Measurements from ENCODE around the gene SMIM3. TPM values are rescaled to one million over a fixed set of nuclear protein-coding genes. Genes with fewer than 3 reads are reported as not detected.
A peak's percentile ranks its signal among the peaks of the same experiment; 100 is the strongest.

Gene SMIM3
- total RNA-seq, 1 donor from 2014 or later: 13.0 TPM

DNA sequence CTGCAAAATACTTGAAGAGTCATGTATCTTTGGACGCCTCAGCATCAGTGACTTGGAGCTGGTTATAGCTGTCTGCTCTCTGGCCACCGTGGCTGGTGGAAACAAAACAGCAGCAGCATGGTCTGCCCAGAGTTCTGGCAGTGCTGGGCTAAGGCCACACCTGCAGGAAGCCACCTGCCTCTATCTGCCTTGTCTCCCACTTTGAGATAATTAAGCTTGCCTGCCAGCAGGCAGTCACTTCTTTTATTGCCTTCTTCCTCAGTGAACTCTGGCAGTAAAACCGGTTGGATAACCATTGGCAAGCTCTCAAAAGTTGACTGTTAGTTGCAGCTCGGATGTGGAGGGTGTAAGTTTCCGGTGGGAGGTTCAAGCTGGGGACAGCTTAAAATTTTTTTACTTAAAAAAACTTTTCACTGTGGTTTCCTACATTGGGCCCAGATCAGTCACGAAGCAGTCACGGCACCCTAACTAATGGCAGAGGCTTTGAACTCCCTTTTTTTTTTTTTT, 4.9 kb downstream of the SMIM3 start:
- no peak for DNase-seq (ENCODE audit: low spot score)
- peaks cover 3% of the 10 kb centered on the region for H3K36me3 Mint-ChIP-seq (ENCODE audit: low read depth)
- peaks cover 54% of the 10 kb centered on the region for H3K4me1 Mint-ChIP-seq (ENCODE audit: low read depth)
- H3K27ac Mint-ChIP-seq (ENCODE audit: unreplicated experiment): peak overlapping the region; percentile 63
- H3K9me3 Mint-ChIP-seq (ENCODE audit: low read depth): peaks cover 3% of the 10 kb centered on the region
- H3K27me3 Mint-ChIP-seq (ENCODE audit: low read depth): no peaks in the 10 kb centered on the region
- TF ChIP-seq CTCF (IDR thresholded peaks at IDR 0.05): no peak
- peak overlapping the region; percentile 31 for H3K4me3 Mint-ChIP-seq (ENCODE audit: unreplicated experiment)

DNA sequence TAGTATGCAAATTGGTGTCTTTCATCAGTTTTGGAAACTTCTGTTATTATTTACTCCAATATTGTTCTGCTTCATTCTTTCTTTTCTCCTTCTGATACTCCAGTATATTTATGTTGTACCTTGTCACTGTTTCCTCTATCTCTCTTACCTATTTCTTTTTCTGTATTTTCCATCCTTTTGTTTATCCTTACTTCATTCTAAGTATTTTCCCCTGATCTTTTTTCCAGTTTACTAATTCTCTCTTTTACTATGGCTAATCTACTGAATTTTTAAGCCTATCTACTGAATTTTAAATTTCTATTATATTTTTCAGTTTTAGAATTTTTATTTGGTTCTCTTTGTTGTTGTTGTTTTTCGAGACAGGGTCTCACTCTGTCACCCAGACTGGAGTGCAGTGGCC, 7.4 kb downstream of the SMIM3 start:
- Mint-ChIP-seq H3K9me3 (ENCODE audit: low read depth) (peaks cover 3% of the 10 kb centered on the region), H3K4me1 (ENCODE audit: low read depth) (peaks cover 56% of the 10 kb centered on the region), H3K36me3 (ENCODE audit: low read depth) (peaks cover 3% of the 10 kb centered on the region), H3K4me3 (ENCODE audit: unreplicated experiment) (no peak overlapping the region), H3K27me3 (ENCODE audit: low read depth) (no peaks in the 10 kb centered on the region), H3K27ac (ENCODE audit: unreplicated experiment) (no peak overlapping the region)
- no peak for TF ChIP-seq CTCF (IDR thresholded peaks at IDR 0.05)
- DNase-seq (ENCODE audit: low spot score): no peak

GRCh38 chr5:150786876-150787275, 8.3 kb downstream of the SMIM3 start:
- TF ChIP-seq CTCF (IDR thresholded peaks at IDR 0.05): no peak
- Mint-ChIP-seq H3K36me3 (ENCODE audit: low read depth) (peaks cover 3% of the 10 kb centered on the region), H3K9me3 (ENCODE audit: low read depth) (peaks cover 3% of the 10 kb centered on the region), H3K4me1 (ENCODE audit: low read depth) (peaks cover 53% of the 10 kb centered on the region), H3K4me3 (ENCODE audit: unreplicated experiment) (no peak overlapping the region), H3K27me3 (ENCODE audit: low read depth) (no peaks in the 10 kb centered on the region), H3K27ac (ENCODE audit: unreplicated experiment) (no peak overlapping the region)
- DNase-seq (ENCODE audit: low spot score): no peak

- Mint-ChIP-seq H3K4me1 (ENCODE audit: low read depth) (peaks cover 45% of the 10 kb centered on the region), H3K27ac (ENCODE audit: unreplicated experiment) (no peak overlapping the region), H3K9me3 (ENCODE audit: low read depth) (peaks cover 3% of the 10 kb centered on the region), H3K27me3 (ENCODE audit: low read depth) (no peaks in the 10 kb centered on the region), H3K4me3 (ENCODE audit: unreplicated experiment) (no peak overlapping the region), H3K36me3 (ENCODE audit: low read depth) (peaks cover 3% of the 10 kb centered on the region)
- TF ChIP-seq CTCF (IDR thresholded peaks at IDR 0.05): no peak
- no peak for DNase-seq (ENCODE audit: low spot score)
Observed at GRCh38 chr5:150787656-150788055, 9.1 kb downstream of the SMIM3 start.

DNA sequence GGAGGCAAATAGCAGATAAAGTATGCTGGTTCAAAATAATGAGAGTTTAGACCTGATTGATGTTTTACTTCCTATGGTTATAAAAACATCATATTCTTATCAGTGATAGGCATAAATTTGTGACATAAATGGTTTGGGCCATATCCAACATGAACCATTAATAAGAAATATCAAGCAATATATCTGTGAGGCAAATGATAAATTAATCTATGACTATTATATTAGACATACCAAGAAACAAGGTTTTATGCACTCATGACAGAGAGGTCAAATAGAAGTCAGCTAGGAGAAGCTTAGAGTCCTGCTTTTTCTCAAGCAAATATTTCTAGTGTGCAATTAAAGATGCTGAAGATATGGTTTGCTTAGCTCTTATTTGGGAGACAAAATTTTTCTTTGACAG, 10.4 kb downstream of the SMIM3 start:
- H3K27me3 Mint-ChIP-seq (ENCODE audit: low read depth): no peaks in the 10 kb centered on the region
- peaks cover 3% of the 10 kb centered on the region for H3K9me3 Mint-ChIP-seq (ENCODE audit: low read depth)
- DNase-seq (ENCODE audit: low spot score): no peak
- no peak for TF ChIP-seq CTCF (IDR thresholded peaks at IDR 0.05)
- peak overlapping the region; percentile 58 for H3K27ac Mint-ChIP-seq (ENCODE audit: unreplicated experiment)
- peaks cover 34% of the 10 kb centered on the region for H3K4me1 Mint-ChIP-seq (ENCODE audit: low read depth)
- peaks cover 3% of the 10 kb centered on the region for H3K36me3 Mint-ChIP-seq (ENCODE audit: low read depth)
- no peak overlapping the region for H3K4me3 Mint-ChIP-seq (ENCODE audit: unreplicated experiment)

Data from chondrocyte (in vitro differentiated cells).